H1 (cell line): ENCODE measurements around the gene GALT.
A peak's percentile ranks its signal among the peaks of the same experiment; 100 is the strongest.

Experiments
- CBX5 ChIP-seq: fragments of 300-800, 300-1000 bp; sonication (generic); IDR thresholded peaks from 2 replicates; pipeline ENCODE4 v1.7.1; 2016; ENCODE audit warnings: antibody characterized with exemption, low read length, low read depth
- CTBP2 ChIP-seq: IDR thresholded peaks from 2 replicates; pipeline ENCODE4 v1.7.0; 2011; ENCODE audit warnings: borderline replicate concordance, mild to moderate bottlenecking, moderate library complexity, mixed read lengths, low read length; ENCODE audit not compliant: insufficient read depth, insufficient read length
- EP300 ChIP-seq, 2 experiments: IDR thresholded peaks; 1 replicate in 1 of 2; 2 replicates in 1 of 2; pipeline ENCODE4 v1.6.1; 2011 to 2012; ENCODE audit warnings: low read depth in 2 of 2, low read length in 2 of 2, mild to moderate bottlenecking in 2 of 2, borderline replicate concordance in 1 of 2, inconsistent platforms in 1 of 2, moderate library complexity in 1 of 2
- RFX5 ChIP-seq: IDR thresholded peaks from 2 replicates; pipeline ENCODE4 v1.6.1; 2011; ENCODE audit warnings: low read depth, low read length, improper control_type of control experiment, borderline replicate concordance
- SIX5 ChIP-seq: IDR thresholded peaks from 2 replicates; pipeline ENCODE4 v1.6.1; 2011; ENCODE audit warnings: mild to moderate bottlenecking, low read depth, low read length
- SP2 ChIP-seq: IDR thresholded peaks from 2 replicates; pipeline ENCODE4 v1.6.1; 2012; ENCODE audit warnings: mild to moderate bottlenecking, low read length, inconsistent platforms
- TAF1 ChIP-seq: IDR thresholded peaks from 2 replicates; pipeline ENCODE4 v1.6.1; 2011; ENCODE audit warnings: mild to moderate bottlenecking, low read depth, low read length
- TF ChIP-seq, protein P1 (sequence below), 3 experiments: IDR thresholded peaks; 1 replicate in 2 of 3; 2 replicates in 1 of 3; pipeline versions ENCODE4 v1.5.1 to v1.6.1; 2011; ENCODE audit warnings: low read length in 3 of 3, mild to moderate bottlenecking in 3 of 3, inconsistent platforms in 2 of 3, low read depth in 1 of 3, moderate library complexity in 1 of 3; ENCODE audit not compliant: insufficient read depth in 1 of 3; ENCODE audit errors: control extremely low read depth in 1 of 3
- TF ChIP-seq, protein P2 (sequence below): IDR thresholded peaks from 2 replicates; pipeline ENCODE4 v1.6.1; 2012; ENCODE audit warnings: low read length, inconsistent platforms

DNA sequence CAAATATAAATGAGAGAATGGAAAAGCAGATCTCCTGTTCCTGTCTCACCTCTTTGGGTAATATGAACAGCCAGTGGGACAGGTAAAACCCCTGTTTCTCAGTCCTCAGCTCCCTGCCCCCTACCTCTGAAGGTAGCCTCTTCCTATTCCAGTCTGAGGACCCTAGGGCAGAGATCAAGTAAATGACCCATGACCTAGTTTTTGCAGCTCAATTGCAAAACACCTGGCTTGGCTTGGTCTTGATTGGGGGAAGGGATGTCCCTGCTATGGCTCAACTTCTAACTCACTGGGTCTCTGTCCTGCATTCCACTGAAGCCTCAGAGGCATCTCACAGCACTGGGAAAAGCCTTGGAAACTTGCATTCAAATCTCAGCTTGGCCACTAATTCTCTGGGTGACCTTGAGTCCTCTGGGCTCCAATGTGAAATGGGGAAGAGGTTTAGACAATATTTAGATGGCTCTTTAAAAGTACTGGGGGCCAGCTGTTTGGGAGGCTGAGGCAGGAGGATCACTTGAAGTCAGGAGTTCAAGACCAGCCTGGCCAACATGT is 1.6 kb upstream of the GALT start:
- TF ChIP-seq, protein P1, sequence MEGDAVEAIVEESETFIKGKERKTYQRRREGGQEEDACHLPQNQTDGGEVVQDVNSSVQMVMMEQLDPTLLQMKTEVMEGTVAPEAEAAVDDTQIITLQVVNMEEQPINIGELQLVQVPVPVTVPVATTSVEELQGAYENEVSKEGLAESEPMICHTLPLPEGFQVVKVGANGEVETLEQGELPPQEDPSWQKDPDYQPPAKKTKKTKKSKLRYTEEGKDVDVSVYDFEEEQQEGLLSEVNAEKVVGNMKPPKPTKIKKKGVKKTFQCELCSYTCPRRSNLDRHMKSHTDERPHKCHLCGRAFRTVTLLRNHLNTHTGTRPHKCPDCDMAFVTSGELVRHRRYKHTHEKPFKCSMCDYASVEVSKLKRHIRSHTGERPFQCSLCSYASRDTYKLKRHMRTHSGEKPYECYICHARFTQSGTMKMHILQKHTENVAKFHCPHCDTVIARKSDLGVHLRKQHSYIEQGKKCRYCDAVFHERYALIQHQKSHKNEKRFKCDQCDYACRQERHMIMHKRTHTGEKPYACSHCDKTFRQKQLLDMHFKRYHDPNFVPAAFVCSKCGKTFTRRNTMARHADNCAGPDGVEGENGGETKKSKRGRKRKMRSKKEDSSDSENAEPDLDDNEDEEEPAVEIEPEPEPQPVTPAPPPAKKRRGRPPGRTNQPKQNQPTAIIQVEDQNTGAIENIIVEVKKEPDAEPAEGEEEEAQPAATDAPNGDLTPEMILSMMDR (IDR thresholded peaks at IDR 0.05; ENCODE audit: control extremely low read depth in 1 of 3, insufficient read depth in 1 of 3, low read depth in 1 of 3, low read length in 3 of 3): no peak
- TF ChIP-seq RFX5: no peak
- no peak for TF ChIP-seq SP2
- TF ChIP-seq, protein P2, sequence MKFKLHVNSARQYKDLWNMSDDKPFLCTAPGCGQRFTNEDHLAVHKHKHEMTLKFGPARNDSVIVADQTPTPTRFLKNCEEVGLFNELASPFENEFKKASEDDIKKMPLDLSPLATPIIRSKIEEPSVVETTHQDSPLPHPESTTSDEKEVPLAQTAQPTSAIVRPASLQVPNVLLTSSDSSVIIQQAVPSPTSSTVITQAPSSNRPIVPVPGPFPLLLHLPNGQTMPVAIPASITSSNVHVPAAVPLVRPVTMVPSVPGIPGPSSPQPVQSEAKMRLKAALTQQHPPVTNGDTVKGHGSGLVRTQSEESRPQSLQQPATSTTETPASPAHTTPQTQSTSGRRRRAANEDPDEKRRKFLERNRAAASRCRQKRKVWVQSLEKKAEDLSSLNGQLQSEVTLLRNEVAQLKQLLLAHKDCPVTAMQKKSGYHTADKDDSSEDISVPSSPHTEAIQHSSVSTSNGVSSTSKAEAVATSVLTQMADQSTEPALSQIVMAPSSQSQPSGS: no peak
- no peak for TF ChIP-seq TAF1
- peak in 1 of 2 experiments; percentile 64; a peak in 1 of 3 replicates for TF ChIP-seq EP300 (IDR thresholded peaks at IDR 0.05; ENCODE audit: borderline replicate concordance in 1 of 2, low read depth in 2 of 2, low read length in 2 of 2)
- no peak for TF ChIP-seq SIX5
- no peak for TF ChIP-seq CBX5
- TF ChIP-seq CTBP2: no peak
